ENCODE results near the gene PXYLP1.

PXYLP1 gene

DNA sequence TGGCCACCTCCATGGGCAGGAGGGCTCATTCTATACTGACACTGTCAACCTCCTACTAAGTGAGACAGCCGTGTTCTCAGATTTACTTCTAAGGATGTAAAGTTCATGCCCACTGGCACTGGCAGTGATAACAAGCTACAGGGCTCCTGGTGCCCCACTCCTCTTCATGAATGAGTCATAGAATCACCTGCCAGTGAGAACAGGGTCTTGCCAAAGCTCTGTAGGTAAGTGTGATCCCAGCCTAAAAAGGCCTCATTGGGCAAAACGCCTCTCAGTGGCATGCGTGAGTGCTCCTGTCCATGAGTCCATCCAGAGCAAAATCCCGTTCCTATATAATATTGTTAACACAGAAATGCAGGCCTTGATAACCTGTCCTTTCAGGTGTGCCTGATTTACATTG, 17.4 kb downstream of the PXYLP1 start:
- DNase-seq (ENCODE audit: low spot score): no peak

DNA sequence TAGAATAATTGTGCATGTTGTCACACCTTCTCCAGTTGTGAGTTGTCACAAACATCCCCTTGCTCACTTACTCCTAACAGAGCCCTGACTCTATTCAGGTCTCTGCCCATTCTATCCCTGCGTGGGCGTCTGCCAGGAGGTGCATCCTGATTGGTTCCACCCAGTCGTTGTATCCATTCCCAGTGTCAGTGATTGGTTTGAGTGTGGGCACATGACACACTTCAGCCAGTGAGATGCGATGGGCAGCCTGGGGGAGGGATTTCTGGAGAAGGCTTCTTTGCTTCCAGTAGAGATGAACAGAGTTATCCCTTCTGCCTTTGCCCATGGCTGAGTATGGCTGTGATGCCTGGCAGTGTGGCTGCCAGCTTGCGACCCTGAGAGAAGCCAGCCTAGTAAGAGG, 18.7 kb downstream of the PXYLP1 start:
- no peak for DNase-seq (ENCODE audit: low spot score)

GRCh38 chr3:141250828-141251227, 19.2 kb downstream of the PXYLP1 start:
- no peak for DNase-seq (ENCODE audit: low spot score)

DNA sequence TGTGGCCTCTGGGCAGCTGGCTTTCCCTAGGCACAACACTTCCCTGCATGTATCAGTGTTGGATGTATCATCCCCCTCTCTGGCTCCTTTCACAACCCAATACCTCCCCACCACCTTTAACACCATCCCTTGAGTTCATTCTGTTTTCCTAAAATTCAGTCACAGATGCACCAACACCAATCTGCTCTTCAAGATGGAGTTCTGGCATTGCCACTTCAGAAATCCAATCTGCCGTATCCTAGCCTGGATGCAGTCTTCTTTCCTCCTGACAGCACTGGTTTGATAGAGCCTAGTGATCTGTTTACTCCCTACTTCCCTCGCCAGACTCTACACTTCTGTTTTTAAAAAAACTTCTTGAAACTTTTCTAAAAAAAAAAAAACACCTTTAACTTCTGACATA, 21.7 kb downstream of the PXYLP1 start:
- DNase-seq (ENCODE audit: low spot score): no peak

- no peak for DNase-seq (ENCODE audit: low spot score)
These were observed 22.2 kb downstream of the PXYLP1 start for GRCh38 chr3:141253811-141254210.

DNA sequence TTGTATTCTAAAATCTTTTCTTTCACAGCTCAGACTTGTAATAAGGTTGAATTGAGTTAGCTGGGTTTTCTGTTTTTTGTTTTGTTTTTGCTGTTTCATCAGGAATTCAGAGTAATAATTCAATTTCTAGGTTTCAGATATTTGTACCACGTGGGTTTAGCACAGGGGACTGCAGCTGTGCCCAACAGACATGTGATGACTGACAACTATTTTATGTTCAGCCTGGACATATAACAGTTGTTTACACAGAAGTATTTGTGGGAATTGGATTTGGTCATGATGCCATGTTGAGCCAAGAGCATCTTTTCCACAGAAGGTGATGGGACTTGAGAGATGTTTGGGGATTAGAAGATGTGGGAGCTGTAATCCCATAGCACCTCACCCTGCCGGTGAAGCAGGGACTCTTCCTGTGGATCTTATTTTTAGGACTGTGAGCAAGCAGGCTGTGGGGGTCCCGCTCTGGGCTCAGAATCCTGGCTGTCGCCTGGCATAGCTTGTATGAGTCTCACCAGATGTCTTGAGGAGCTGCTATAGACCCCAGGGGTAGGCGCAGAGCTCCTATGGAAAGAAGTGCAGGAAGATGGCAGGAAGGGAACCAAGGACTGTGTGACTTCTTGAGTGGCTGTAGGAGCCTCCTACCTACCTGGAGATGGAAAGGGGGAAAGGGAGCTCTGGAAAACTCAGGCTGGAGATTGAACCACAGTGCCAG, 23.7 kb downstream of the PXYLP1 start:
- DNase-seq (ENCODE audit: low spot score): no peak

- DNase-seq (ENCODE audit: low spot score): no peak
These were observed 24.2 kb downstream of the PXYLP1 start for GRCh38 chr3:141255846-141256261.

DNA sequence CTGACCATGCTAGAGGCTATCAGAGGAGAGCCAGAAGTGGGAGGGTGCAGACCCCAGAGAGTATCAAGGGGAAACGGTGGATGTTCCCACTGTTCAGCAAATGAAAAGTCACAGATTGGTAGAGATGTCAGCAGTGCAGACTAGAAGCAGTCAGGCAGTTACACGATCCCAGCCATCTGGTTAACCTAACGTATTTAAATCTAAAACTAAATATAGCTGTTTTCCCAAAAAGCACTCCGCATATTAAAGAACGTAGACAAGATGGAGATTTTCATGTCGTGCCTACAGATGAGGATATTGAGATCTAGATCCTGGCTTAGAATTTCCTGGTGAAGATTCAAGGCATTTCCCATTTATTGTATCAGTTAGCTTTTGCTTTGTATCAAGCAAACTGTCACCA, 25.2 kb downstream of the PXYLP1 start:
- DNase-seq (ENCODE audit: low spot score): no peak

DNA sequence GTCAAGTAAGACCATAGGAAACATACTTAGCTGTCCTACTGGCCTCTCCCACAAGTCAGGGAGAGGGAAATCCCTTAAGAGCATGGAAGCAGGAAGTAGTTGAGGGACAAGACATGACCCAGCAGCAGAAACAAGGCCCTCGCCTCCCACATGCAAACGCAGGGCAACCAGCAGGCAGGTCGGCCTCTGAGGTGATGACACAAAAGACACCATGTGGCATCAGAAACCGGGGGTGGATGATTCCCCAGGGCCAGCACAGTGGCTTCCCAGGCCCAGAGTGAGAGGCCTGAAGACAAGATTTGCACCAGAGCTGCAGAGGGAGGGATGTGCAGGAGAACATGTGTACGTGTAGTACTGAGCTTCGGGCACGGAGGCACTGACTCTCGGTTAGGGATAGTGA, 26.3 kb downstream of the PXYLP1 start:
- no peak for DNase-seq (ENCODE audit: low spot score)

- DNase-seq (ENCODE audit: low spot score): no peak
These were observed 27.3 kb downstream of the PXYLP1 start for GRCh38 chr3:141258973-141259372.

- DNase-seq (ENCODE audit: low spot score): no peak
These were observed 28.4 kb downstream of the PXYLP1 start for GRCh38 chr3:141259821-141260629.

DNA sequence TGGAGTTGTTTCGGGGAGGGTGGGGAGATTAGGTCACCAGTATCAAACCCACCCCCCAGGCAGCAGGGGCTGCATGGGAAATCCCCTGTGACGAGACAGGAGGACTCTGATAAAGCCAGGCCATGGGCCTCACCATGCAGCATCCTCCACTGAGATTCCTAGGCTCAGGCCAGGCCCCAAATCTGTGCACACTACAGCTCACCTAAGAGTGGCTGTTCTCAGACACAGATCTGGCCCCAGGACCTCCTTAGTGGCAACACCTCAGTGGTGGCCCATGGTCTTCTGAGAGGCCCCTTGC, 29.0 kb downstream of the PXYLP1 start:
- DNase-seq (ENCODE audit: low spot score): no peak

GRCh38 chr3:141261472-141262307, 30.1 kb downstream of the PXYLP1 start:
- no peak for DNase-seq (ENCODE audit: low spot score)

DNA sequence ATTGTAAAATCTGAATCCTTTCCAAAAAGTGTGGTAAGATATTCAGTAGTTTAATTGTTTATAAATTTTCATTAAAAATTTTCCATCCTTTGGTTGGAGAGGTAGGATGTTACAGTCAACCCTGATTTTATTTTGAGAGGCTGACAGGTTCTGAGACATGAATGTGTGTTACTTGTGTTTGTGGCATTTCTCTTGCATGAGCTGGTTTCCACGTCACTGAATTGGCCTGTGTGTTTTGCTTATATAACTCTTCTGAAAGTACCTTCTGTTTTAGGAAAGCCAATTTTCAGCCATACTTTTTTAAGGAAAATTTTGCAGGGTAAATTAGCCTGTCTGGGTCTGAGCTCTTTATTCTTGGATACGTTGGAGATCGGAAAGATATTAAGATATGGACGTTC, 30.7 kb downstream of the PXYLP1 start:
- no peak for DNase-seq (ENCODE audit: low spot score)

DNA sequence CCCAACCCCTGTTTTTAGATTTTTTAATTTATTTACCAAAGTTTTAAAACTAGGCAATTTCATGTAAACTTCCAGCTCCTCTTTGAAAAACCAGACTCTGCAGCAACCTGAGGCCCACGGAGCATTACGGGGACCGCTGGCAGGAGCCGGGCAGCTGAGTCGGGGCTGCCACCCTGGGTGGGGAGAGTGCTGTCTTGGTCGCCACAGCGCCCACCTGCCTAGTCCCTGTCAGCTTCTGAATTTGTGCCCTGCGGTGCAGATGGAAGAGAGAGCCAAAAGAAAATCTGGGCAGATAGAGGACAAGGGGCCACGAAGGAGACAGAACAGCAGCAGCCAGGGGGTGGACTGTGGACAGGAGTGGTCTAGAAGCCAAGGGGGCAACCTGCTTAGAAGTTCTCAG, 34.6 kb downstream of the PXYLP1 start:
- no peak for DNase-seq (ENCODE audit: low spot score)

GRCh38 chr3:141266797-141267555, 35.4 kb downstream of the PXYLP1 start:
- no peak for DNase-seq (ENCODE audit: low spot score)

- DNase-seq (ENCODE audit: low spot score): no peak
These were observed 36.0 kb downstream of the PXYLP1 start for GRCh38 chr3:141267629-141268028.

GRCh38 chr3:141268306-141268705, 36.7 kb downstream of the PXYLP1 start:
- no peak for DNase-seq (ENCODE audit: low spot score)

DNA sequence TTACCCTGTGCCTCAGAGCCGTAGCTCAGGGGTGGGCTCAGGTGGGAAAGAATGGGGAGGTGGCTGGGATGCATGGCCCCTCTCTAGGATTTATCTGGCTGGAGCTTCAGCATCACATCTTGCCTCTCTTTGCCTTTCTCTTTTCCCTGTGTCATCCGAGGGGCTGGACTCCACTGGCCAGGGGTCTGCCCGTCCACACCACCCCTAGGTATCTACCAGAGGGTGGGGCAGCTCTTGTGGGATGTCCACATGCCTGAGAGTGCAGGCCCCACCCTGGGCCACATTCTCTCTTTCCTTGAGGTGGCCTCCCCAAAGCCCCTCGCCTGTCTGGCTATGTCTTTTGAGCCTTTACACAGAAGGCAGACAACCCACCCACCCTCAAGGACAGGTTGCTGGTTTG, 37.2 kb downstream of the PXYLP1 start:
- no peak for DNase-seq (ENCODE audit: low spot score)

- DNase-seq (ENCODE audit: low spot score): no peak
These were observed 38.3 kb downstream of the PXYLP1 start for GRCh38 chr3:141269961-141270360.

DNA sequence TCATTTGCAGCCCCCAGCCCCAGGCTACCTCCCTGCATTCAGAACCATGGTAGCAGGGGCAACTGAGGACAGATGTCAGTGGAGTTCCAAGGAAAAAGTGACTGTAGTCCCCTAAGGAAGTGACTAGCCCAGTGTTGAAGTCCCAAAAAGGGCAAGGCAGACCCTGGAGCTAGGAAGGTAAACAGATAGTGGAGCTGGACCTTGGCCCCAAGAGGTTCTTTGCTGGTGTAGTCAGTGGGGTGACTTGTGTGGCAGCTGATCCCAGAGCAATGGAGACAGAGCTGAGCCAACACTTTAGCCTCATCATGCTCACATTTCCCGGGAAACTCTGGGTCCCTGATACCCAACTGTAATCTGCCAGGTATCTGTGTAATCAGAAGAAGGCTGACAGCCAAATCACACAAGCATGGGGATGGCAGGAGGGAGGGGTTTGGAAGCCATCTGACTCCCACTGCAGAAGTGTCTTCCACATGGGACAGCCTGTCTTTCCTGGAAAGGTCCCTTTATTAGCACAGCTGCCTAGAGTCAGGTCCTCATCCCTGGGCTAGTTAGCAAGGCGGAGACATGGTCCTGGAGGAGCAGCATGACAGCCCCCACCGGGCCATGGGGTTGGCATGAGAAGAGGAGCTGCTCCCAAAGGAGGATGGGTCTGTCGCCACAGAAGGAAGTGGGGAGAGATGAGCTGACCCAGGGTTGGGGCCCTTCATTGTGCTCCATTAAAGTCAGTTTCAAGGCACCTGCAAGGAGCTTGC, 39.8 kb downstream of the PXYLP1 start:
- DNase-seq (ENCODE audit: low spot score): no peak

Data from hematopoietic multipotent progenitor cell treated with erythropoietin and hydrocortisone succinate and interleukin-3 and kit ligand, for 17 days (in vitro differentiated cells).